Right lobe of liver (tissue), 4 donors: ENCODE results near the gene ITCH.

ENCODE experiments used
- POLR2A ChIP-seq: fragments of 450-650 bp; IDR thresholded peaks from one replicate; pipeline ENCODE4 v1.6.1; 2017; ENCODE audit warnings: antibody characterized with exemption, mild to moderate bottlenecking
- TF ChIP-seq, protein P1 (sequence below), 4 donors: fragments of 200-600 bp in 3 of 4; fragments of 450-650 bp in 1 of 4; IDR thresholded peaks; one replicate each; pipeline versions ENCODE4 v1.5.1 to v1.8.0; 2016 to 2022; ENCODE audit warnings: antibody characterized with exemption in 4 of 4, mild to moderate bottlenecking in 2 of 4
- donor health status: DM: no; HTN: no; CAD: no.
- donor health status: DM: no; HTN: no; CAD: no.
- donor health status: DM: no; HTN: yes; CAD: no.

DNA sequence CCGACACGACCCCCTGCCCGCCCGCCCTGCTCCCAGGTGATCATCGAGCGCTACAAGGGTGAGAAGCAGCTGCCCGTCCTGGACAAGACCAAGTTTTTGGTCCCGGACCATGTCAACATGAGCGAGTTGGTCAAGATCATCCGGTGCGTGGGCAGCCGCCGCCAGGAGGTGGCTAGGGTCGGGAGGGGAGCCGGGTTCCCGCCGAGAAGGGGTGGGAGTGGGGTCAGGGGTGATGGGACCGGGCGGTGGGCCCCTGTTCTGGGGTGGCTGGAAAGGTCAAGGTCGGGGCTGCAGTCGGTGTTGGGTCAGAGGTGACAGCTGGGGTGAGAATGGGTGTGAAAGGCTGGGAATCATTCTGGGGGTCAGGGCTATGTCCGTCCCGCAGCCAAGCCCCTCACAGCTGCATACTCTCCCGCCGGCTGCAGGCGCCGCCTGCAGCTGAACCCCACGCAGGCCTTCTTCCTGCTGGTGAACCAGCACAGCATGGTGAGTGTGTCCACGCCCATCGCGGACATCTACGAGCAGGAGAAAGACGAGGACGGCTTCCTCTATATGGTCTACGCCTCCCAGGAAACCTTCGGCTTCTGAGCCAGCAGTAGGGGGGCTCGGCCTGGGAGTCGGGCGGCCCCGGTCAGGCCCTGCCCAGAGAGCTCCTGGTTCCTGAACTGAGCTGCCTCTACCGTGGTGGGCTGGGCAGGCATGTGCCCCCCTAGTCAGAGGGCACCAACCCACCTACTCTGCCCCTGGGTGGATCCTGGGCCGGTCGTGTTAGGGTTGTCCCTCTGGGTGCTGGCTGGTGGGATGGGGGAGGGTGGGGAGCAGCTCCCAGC is 196.5 kb downstream of the ITCH start:
- TF ChIP-seq POLR2A: no peak
- TF ChIP-seq, protein P1, sequence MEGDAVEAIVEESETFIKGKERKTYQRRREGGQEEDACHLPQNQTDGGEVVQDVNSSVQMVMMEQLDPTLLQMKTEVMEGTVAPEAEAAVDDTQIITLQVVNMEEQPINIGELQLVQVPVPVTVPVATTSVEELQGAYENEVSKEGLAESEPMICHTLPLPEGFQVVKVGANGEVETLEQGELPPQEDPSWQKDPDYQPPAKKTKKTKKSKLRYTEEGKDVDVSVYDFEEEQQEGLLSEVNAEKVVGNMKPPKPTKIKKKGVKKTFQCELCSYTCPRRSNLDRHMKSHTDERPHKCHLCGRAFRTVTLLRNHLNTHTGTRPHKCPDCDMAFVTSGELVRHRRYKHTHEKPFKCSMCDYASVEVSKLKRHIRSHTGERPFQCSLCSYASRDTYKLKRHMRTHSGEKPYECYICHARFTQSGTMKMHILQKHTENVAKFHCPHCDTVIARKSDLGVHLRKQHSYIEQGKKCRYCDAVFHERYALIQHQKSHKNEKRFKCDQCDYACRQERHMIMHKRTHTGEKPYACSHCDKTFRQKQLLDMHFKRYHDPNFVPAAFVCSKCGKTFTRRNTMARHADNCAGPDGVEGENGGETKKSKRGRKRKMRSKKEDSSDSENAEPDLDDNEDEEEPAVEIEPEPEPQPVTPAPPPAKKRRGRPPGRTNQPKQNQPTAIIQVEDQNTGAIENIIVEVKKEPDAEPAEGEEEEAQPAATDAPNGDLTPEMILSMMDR (IDR thresholded peaks at IDR 0.05): no peak
